ENCODE measurements around the gene NLRP7.
"Not testable (repeated sequence)": the region's sequence is repeated elsewhere in the genome, so short reads cannot be mapped to it uniquely, and the experiment has no call there.

NLRP7 gene

DNA sequence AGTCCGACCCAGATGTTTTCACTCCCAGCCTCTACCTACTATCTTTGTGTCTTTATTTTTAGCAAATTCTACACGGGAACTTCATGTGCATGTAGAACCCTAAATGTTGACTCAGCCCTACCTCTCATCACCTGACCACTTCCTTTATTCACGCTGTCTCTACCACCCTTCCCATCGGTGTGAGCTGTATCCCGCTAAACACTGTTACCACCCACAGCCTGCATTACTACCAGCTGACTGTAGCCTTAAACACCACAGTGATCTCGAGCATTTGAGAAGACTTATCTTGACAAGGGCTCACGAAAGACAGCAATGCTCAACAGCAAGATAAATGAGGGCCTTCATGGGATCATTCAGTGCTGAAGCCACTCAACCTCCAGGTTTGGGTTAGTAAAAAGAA, 26.2 kb downstream of the NLRP7 start:
- Histone ChIP-seq H3K9ac (ENCODE audit: low read length) (no peak overlapping the region), H3K79me2 (ENCODE audit: insufficient read depth, low read length) (no peaks in the 10 kb centered on the region)
- no peak for TF ChIP-seq CTCF (IDR thresholded peaks at IDR 0.05; ENCODE audit: insufficient read depth, low read length, poor library complexity, severe bottlenecking)
- TF ChIP-seq EZH2phosphoT487 (conservative IDR thresholded peaks at IDR 0.05; ENCODE audit: low read length): no peak

GRCh38 chr19:54919646-54920563, 27.4 kb downstream of the NLRP7 start:
- not testable (repeated sequence) for H3K9ac ChIP-seq (ENCODE audit: low read length); H3F3A ChIP-seq (ENCODE audit: insufficient read depth); H3K36me3 ChIP-seq (ENCODE audit: low read length); H4K20me1 ChIP-seq (ENCODE audit: low read depth, low read length); H3K4me2 ChIP-seq (ENCODE audit: low read depth, low read length, poor library complexity, severe bottlenecking); H3K79me2 ChIP-seq (ENCODE audit: insufficient read depth, low read length); H3K4me3 ChIP-seq (ENCODE audit: insufficient read depth, low read length, poor library complexity, severe bottlenecking); H3K9me2 ChIP-seq (replicated peaks; ENCODE audit: insufficient read depth, low read length); H3K27ac ChIP-seq (ENCODE audit: low read depth, low read length); H3K9me3 ChIP-seq (ENCODE audit: insufficient read depth, low read length); H3K27me3 ChIP-seq (ENCODE audit: low read length); H2AFZ ChIP-seq (ENCODE audit: low read depth, low read length, severe bottlenecking)
- TF ChIP-seq CTCF (IDR thresholded peaks at IDR 0.05; ENCODE audit: insufficient read depth, low read length, poor library complexity, severe bottlenecking): peak; percentile 8

More for the DNA sequence above, 26.2 kb downstream of the NLRP7 start:
- peaks cover 9% of the 10 kb centered on the region for H3F3A ChIP-seq (ENCODE audit: insufficient read depth)
- H3K36me3 ChIP-seq (ENCODE audit: low read length): peaks cover 11% of the 10 kb centered on the region
- H3K27ac ChIP-seq (ENCODE audit: low read depth, low read length): no peak overlapping the region
- H4K20me1 ChIP-seq (ENCODE audit: low read depth, low read length): no peaks in the 10 kb centered on the region
- no peak overlapping the region for H3K4me3 ChIP-seq (ENCODE audit: insufficient read depth, low read length, poor library complexity, severe bottlenecking)
- H3K4me2 ChIP-seq (ENCODE audit: low read depth, low read length, poor library complexity, severe bottlenecking): no peak overlapping the region
- H3K9me3 ChIP-seq (ENCODE audit: insufficient read depth, low read length): no peaks in the 10 kb centered on the region
- no peaks in the 10 kb centered on the region for H3K27me3 ChIP-seq (ENCODE audit: low read length)
- H3K9me2 ChIP-seq (replicated peaks; ENCODE audit: insufficient read depth, low read length): no peaks in the 10 kb centered on the region
- no peak overlapping the region for H2AFZ ChIP-seq (ENCODE audit: low read depth, low read length, severe bottlenecking)

DNA sequence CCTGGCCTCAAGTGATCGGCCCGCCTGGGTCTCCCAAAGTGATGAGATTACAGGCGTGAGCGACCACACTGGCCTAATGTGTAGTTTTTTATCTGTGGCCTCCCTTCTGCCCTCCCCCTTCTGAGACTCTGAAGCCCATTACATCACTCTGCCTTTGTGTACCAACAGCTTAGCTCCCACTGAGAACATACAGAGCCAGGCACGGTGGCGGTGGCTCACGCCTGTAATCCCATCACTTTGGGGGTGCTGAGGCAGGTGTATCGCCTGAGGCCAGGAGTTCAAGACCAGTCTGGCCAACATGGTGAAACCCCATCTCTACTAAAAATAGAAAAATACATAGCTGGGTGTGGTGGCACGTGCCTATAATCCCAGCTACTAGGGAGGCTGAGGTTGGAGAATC, 28.8 kb downstream of the NLRP7 start:
- H3K9ac ChIP-seq (ENCODE audit: low read length): no peak overlapping the region
- no peak overlapping the region for H3K27ac ChIP-seq (ENCODE audit: low read depth, low read length)
- H2AFZ ChIP-seq (ENCODE audit: low read depth, low read length, severe bottlenecking): no peak overlapping the region
- no peaks in the 10 kb centered on the region for H3K9me3 ChIP-seq (ENCODE audit: insufficient read depth, low read length)
- no peaks in the 10 kb centered on the region for H4K20me1 ChIP-seq (ENCODE audit: low read depth, low read length)
- no peak overlapping the region for H3K4me3 ChIP-seq (ENCODE audit: insufficient read depth, low read length, poor library complexity, severe bottlenecking)
- H3K4me2 ChIP-seq (ENCODE audit: low read depth, low read length, poor library complexity, severe bottlenecking): no peak overlapping the region
- peaks cover 9% of the 10 kb centered on the region; the same call in 1 of the 2 replicates for H3F3A ChIP-seq (ENCODE audit: insufficient read depth)
- no peaks in the 10 kb centered on the region for H3K36me3 ChIP-seq (ENCODE audit: low read length)
- H3K27me3 ChIP-seq (ENCODE audit: low read length): no peaks in the 10 kb centered on the region
- H3K79me2 ChIP-seq (ENCODE audit: insufficient read depth, low read length): no peaks in the 10 kb centered on the region
- TF ChIP-seq CTCF (IDR thresholded peaks at IDR 0.05; ENCODE audit: insufficient read depth, low read length, poor library complexity, severe bottlenecking) (no peak), EZH2phosphoT487 (conservative IDR thresholded peaks at IDR 0.05; ENCODE audit: low read length) (no peak)
- no peaks in the 10 kb centered on the region for H3K9me2 ChIP-seq (replicated peaks; ENCODE audit: insufficient read depth, low read length)
